Activated CD8-positive, alpha-beta memory T cell treated with anti-CD3 and anti-CD28 coated beads, Interleukin-2, amount 50 U/mL, for 24 hours (primary cell): ENCODE data around the gene CUX1.
"Not testable (repeated sequence)": the region's sequence is repeated elsewhere in the genome, so short reads cannot be mapped to it uniquely, and the experiment has no call there.

Experiments
- DNase-seq: peaks from one replicate; pipeline ENCODE4 v3.0.0-alpha.2; 2020; ENCODE audit errors: extremely low read depth

Gene CUX1

DNA sequence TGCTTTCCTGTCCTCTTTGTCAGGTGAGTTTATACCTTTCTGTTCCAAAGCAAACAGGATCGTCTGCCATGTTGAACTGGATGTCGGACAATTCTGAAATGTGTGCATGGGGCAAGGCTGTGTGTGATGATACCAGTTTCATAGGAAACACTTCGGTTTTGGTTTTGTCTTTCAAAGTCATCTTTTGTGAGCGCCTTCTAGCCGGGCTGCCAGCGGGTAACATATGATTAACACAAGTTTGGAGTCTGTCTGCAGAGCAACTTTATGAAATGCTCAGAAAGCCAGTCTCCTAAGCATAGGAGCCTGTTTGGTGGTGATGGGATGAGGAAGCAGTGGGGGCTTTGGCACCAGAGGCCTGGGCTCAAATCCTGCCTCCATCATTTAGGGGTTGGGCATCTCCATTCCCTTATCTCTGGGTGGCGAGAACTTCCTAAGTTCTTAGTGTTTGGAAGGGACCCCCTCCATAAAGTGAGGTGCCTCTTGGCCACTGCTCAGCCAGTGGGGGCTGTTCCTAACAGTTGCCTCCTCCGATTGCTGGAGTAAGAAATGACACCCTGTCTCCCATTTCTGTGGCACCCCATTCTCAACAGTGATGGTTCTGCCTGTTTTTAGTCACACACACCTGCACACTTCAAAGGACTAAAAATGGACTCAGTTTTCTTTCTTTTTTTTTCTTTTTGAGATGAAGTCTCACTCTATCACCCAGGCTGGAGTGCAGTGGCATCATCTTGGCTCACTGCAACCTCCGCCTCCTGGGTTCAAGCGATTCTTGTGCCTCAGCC lies 36.8 kb downstream of the CUX1 start:
- DNase-seq = no peak

DNA sequence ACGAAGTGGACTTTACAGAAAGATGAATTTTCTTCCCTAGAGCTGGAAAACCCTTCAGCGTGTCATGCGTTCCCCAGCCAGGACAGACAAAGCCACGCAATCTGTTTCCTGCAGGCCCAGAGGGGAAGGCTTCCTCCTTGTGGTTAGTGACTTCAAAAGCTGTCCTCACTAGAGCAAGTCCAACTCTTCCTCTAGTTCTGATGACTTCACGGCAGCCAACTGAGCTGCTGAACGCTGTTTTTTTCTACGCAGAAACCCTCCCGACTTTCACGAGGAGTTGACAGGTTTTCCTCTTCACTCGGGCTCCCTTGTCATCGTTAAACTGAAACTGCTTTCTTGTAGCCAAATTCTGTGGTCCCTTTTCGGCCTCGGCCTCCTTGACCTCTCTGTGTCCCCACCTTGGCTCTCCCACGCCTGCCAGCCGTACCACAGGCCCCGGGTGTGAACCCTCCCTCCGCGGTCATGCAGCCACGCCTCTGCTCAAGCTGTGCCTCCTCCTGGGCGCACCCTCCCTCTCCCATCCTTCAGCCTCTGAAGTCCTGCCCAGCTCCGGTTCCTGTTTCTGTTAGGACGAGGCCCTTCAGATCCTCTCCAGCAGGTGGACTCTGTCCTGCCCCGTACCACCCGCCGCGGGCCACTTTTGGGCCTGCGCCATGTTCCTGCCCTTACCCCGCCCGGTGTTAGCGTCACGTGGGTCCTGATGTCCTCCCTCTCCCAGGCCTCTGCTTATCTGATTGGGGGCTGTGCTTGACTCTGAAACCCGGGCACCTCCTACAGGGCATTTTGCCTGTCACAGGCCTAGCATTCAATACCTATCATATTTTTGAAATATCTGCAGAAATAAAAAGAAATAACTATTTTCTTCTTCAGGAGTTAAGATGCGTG lies 39.3 kb downstream of the CUX1 start:
- peak; percentile 39 for DNase-seq

DNA sequence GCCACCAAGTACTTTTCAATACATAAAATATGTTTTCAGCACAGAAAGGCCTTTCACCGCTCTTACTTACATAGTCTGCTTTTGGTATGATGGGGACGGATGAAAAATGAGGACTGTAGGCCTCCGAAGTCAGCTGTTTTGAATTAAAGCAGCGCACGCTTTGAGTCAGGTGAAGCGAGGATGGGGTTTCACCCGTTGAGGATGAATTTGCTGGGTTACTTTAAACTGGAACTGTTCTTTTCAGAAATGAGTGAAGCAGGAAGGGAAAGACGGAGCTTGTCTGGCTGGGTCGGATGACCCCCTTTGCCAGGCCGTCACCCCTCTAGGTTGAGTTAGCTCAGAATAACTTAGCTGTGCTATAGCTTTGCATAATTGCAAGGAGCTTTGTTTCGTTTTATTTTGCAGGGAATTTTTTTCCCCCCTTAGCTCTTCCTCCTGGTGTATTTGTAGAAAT lies 40.0 kb downstream of the CUX1 start:
- no peak for DNase-seq

DNA sequence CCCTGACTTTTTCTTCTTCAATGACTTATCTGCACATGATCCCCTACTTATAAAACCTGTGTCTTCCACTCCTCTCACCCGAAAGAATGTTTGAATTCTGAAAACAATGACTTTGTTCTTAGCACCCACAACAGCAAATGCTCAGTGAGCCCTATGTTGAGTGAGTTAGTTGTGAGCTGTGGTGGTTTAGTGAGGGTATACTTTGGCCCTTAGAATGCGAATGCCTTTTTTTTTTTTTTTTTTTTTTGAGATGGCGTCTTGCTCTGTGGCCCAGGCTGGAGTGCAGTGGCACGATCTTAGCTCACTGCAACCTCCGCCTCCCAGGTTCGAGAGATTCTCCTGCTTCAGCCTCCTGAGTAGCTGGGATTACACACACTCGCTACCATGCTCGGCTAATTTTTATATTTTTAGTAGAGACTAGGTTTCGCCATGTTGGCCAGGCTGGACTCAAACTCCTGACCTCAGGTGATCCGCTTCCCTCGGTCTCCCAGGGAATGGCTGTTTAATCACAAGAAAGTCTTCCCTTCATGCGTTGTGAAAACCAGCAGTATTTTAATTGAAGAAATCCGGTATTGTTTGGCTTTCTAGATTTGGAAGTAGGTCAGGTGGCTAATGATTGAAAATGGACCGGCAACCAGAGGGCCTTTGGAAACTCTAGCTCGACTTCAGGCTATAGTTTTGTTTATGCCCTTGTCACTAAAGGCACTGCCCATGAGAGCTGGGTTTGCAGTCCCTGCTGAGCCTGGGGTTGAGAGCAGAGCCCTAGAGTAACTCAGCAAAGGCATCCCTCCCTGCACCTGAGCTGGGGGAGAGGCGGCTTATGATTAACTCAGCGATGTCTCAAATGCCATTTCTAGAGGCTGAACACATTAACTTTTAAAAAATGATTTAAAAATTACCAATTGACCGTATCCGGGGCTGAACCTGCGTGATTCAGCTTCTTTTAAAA lies 41.3 kb downstream of the CUX1 start:
- DNase-seq = no peak

DNA sequence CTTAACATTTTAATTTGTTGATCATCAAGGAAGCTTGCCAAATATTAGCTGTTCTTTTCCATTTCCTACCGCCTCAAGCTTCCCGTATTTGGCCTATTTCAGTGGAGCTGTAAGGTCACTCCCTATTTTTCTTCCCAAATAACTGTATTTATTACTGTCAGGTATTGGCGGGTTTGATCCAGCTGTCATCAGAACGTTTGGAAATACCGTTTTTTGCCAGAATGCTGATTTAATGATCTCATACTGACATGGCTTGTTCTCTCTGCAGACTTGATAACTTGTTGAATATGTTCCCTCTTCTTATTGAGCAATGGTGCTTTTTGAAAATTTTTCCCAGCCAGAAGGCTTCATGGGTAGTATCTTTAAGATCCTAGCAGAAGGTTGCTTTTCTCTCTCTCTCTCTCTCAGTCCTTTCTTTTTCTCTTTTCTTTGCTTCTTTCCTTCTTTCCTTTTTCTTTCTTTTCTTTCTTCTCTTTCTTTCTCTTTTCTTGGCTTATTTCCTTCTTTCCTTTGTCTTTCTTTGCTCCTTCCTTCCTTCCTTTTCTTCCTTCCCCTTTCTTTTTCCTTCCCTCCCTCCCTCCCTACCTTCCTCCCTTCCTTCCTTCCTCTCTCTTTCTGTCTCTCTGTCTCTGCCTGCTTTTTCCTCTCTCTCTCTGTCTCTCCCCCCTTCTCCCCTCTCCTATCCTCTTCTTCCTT lies 42.1 kb downstream of the CUX1 start:
- DNase-seq = no peak

DNA sequence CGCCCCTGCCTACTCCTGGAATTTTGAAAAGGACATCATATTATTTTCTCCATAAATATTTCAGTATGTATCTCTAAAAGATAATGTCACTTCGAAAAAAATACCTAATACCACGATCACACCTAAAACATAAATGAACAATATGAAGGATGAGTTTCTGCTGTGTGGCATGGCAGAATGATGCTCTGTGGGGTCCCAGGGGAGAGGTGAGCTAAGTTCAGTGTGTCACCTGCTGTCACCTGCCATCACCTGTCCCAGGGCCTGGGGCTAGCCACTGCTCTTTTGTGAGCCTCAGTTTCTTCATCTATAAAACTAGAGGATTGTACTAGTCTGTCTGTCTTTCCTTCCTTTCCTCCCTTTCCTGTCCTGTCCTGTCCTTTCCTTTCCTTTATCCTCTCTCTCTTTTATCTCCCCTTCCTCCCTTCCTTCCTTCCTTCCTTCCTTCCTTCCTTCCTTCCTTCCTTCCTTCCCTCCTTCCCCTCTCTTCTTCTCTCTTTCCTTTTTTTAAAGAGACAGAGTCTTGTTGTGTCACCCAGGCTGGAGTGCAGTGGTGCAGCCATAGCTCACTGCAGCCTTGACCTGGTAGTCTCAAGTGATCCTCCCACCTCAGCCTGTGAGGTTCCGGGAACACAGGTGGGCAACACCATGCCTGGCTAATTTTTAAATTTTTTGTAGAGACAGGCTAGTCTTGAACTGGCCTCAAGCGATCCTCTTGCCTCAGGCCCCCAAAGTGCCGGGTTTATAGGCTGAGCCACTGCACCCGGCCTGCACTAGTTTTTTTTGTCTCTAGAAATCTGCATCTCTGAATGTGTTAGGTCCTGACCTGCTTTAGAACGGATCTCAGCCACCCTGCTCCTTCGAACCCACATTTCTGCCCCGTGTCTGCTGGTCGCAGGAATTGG lies 43.1 kb downstream of the CUX1 start:
- no peak for DNase-seq

DNA sequence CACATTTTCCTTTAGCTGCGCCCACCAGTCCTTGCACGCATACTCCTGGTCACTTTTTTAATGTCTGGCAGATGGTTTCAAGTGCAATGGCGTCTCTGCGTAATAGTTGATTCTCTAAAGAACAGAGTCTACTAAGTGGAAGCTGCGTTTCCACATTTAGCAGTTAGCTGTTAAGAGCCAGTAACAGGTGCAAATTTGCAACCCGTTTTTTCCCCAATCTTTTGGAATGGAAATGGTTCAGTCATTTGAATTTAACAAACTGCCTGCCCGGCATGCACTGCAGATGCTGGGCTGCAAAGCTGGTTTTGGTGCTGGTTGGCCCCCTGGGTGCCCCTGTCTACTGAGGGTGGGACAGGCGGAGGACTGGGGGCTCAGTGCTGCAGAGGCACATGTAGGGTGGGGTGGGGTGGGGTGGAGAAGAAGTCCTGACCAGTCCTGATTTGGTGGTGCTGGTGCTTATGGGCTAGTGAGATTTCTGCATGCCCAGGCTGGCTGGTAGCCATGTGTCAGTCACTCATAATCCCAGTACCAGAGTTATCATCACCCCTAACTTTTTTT lies 43.9 kb downstream of the CUX1 start:
- DNase-seq = no peak

DNA sequence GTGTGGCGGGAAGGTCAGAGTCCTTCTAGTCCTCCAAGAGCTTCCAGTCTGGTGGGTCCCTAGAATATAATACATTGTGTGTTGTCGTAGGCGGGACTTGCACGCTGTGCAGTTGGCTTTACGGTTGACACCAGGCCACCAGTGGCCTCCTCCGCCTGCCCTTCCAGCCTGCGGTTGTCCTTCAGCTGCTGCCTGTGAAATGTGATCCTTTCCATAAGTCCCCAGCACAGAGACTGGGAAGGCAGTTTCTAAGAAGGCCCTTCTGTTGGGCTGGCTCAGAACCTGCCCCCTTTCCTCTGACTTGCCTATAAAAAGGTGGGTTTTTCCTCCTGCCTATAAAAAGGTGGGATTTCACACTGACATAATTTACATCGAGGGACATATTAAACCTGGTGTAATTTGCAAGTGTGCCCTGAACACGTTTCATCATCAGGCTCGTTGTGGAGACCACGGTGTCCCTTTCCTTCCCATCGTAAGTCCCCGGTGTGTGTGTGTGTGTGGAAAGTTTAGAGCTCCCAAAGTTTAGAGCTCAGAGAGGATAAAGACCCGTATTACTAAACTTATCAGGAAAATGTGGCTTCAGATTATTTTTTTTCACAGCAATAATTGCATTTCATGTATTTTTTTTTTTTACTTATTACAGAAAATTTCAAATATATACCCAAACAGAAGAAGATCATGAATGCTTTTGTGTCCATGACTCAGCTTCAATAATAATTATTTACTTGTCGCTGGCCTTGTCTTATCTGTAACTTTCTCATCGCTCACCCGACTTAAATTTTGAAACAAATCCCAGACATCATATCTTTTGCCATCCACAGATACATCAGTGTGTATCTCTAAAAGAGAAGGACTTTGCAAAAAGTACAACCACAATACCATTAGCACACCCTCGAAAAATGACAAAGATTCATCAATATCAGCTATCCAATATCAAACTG lies 45.1 kb downstream of the CUX1 start:
- no peak for DNase-seq

DNA sequence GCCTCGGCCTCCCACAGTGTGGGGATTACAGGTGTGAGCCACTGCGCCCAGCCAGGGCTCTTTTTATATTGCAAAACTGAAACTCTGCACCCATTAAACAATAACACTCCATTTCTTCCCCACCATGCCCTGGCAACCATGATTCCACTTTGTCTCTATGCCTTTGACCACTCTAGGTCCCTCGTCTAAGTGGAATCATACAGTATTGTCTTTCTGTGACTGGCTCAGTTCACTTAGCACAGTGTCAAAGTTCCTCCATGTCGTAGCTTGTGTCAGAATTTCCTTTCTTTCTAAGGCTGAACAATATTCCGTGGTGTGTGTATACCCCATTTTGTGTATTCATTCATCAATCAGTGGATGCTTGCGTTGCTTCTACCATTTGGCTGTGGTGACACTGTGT lies 46.2 kb downstream of the CUX1 start:
- DNase-seq = no peak

DNA sequence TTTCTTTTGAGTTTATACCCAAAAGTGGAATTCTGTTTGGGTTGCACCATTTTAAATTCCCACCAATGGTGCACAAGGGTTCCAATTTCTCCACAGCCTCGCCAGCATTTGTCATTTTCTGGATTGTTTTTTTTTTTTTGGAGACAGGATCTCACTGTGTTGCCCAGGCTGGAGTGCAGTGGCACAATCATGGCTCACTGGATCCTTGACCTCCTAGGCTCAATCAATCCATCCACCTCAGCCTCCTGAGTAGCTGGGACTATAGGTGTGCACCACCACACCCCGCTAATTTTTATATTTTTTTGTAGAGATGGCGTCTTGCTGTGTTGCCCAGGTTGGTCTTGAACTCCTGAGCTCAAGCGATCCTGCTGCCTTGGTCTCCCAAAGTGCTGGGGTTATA lies 46.6 kb downstream of the CUX1 start:
- DNase-seq = no peak

DNA sequence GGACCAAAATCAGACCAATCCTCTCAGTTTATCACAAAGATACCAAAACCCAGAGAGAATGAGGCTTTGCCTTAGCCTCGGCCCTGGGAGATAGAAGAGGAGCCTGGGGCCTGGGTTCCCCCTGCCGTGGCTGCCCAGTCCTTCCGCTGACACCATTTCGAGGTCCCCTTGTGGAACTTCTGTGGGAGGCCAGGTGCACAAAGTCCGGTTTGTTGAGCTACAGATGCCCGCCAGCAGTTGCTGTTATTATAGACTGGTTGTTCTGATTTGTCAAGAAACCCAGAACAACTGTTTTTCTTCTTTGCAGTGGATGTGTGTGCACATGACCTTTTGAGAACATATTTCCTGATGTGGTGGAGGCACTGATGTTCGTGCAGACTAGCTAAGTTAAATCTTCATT lies 47.6 kb downstream of the CUX1 start:
- DNase-seq = no peak

DNA sequence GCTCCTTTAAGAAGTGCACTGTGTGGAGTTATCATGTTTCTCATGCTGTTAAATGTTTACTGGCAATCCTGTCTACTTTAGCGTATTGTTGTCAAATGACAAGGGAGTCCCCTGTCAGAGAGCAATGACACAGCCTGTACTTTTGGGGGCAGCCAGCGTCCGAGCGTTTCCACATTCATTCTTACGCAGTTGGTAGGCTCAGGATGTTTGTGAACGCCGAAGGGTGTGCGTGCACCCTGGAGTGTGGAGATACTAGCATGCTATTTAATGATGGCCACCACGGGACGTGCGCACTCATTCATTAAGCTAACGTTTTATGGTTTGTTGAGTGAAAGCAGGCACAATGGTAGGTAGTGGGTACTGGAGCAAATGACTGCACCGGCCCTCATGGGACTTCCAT lies 48.0 kb downstream of the CUX1 start:
- DNase-seq = no peak

DNA sequence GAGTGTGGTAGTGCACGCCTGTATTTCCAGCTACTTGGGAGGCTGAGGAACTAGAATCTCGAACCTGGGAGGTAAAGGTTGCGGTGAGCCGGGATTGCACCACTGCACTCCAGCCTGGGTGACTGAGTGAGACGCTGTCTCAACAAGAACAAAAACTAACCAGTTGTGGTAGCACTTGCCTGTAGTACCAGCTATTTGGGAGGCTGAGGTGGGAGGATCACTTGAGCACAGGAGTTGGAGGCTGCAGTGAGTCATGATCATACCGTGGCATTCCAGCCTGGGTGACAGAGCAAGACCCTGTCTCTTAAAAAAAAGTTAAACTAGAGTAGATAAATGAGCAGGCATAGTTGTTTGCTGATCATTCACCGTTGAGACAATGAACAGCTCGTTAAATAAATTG lies 48.9 kb downstream of the CUX1 start:
- DNase-seq = no peak

DNA sequence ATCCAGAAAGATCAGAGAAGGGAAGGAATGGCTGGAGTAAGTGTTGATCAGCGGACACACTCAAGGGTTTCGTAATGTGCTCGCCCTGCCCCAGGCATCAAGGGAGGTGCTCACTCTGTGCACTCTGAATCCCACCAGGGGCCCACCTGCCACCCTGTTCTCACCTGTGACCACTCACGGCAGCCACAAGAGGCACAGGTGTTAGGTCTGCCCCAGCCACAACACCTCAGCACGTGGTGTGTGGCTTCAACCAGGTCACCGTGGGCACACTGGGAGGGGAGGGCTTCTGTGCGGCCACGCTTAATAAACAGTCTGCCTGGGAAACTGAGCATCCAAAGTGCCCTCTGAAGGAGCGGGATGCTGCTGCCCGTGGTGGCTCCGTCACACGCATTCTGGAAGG lies 49.8 kb downstream of the CUX1 start:
- no peak for DNase-seq

DNA sequence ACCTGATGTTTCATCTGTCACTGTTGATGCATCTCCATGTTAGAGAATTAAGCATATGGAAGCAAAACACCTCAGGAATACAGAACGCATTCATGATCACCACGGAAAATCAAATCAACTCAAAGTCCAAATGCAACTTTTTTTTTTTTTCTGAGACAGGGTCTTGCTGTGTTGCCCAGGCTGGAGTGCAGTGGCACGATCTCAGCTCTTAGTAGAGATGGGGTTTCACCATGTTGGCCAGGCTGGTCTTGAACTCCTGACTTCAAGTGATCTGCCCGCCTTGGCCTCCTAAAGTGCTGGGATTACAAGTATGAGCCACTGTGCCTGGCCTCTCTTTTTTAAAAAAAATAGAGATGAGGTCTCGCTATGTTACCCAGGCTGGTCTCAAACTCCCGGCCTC lies 50.3 kb downstream of the CUX1 start:
- not testable (repeated sequence) for DNase-seq

DNA sequence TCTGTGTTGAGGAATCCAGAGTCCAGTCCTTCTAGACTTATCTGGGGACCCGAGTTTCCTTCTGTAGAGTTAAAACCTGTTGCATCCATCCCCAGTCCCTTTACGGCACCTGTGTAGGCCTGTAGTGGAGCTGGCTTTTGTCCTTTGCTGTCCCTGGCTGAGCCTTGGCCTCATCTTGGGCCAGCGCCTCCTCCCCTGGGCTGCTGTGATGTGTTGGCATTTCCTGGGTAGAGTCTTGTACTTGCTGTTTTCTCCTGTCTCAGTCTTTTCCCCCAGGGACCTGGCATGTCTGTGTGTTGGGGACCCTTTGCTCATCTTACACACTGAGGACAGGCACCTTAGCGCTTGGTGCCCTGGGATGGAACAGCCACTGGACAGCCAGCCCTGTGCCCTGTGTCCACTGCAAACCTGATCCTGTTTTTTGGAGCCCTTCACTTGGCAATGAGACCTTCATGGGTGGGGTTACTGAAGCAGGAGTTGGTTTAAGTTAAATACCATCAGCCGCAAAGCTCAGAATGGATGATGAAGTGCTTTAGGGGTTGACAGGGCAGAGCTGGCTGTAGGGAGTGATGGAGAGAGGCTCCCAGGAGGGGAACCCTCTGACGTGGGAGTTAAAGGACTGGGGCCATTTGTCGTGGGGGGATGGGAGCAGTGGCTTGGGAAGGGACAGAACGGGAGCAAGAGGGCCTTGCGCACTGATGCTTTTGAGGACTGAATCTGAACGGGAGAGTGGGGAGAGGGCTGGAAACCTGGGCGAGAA lies 50.9 kb downstream of the CUX1 start:
- DNase-seq = no peak

DNA sequence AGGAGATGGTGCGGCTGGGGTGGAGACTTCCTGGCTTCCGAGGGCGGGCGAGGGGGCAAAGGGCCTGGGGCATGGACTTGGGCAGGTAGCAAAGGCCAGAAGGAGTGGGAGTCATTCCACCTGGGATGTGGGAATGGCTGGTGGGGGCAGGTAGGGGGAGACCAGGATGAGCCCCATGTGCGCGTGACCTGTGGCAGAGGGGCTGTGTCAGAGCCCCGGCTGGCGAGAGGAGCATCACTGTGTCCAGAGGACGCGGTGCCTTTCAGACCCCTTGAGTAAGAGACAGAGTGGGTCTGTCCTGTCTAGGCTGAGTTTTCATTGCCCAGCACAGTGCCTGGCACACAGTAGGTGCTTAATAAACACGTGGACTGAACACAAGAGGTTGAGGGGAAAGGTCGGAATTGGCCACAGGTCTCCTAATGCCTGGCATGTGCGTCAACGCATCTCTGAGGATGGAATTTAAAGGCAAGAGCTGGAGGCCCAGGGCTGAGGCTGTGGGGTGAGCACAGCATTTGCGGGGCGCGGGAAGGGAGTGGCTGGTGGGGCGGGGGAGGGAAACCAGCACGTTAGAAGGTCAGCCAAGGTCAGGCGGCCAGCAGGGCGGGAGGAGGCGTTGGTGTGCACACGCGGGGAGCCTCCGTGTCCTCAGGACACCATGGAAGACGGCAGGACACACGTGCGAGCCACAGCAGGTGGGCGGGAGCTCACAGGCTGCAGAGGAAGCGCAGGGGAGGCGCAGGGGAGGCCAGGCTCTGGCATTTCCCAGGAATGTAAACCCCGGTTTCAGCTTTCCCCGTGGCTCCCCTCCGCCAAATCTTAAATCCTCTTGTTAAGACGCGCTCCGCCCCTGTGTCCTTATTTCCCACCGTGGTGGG lies 51.8 kb downstream of the CUX1 start:
- no peak for DNase-seq
